Muscle of arm (tissue), 12 donors: Measurements from ENCODE around the gene TBC1D3I. TPM values are rescaled to one million over a fixed set of nuclear protein-coding genes. Genes with fewer than 3 reads are reported as not detected.
"Not testable (repeated sequence)": the region's sequence is repeated elsewhere in the genome, so short reads cannot be mapped to it uniquely, and the experiment has no call there.

ENCODE experiments used
- DNase-seq: peaks from one replicate; pipeline ENCODE4 v3.0.0-alpha.2; 2013
- polyA plus RNA-seq, 12 donors: library from polyadenylated mRNA; unstranded; fragments of 120-200 nt; gene quantifications; one replicate each; pipeline ENCODE4 v1.2.1, GENCODE V29; 2013; ENCODE audit not compliant: insufficient read length in 12 of 12

The TBC1D3I gene
- polyA plus RNA-seq, 12 donors: 1.9 to 8.1 (median 3.2) TPM; not detected in 9

DNA sequence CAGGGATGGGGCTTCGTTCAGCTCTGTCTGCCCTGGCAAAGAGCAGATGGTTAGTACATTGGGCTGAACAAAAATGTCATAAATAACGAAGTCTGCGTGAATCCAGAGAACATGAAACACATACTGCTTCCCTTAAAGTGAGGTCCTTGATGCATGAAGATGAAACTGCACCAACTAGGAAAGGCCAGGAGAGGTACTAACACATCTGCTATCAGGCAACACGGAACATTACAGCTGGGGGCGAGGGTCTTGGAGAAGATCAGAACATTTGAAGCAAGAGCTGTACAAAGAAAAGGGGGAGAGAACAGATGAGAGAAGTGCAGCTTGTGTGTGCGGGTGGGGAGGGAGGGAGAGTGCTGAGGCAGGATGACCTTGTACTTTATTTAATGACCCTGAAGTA lies 57.0 kb downstream of the TBC1D3I start:
- not testable (repeated sequence) for DNase-seq

DNA sequence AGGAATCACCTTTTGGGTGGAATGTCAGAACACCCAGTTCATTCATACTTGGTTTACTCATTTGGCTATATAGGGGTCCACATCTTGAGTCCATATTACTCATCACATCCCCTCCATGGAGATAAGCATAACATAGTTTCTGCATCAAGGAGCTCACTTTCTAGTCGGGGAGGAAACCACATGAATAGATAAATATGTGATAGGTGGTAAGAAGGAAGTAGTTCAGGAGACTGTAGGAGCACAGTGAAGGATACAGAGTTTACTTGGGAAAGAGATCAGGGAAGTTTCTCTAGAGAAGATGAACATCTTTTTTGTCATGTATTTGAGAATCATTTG lies 57.9 kb downstream of the TBC1D3I start:
- DNase-seq: not testable (repeated sequence)

DNA sequence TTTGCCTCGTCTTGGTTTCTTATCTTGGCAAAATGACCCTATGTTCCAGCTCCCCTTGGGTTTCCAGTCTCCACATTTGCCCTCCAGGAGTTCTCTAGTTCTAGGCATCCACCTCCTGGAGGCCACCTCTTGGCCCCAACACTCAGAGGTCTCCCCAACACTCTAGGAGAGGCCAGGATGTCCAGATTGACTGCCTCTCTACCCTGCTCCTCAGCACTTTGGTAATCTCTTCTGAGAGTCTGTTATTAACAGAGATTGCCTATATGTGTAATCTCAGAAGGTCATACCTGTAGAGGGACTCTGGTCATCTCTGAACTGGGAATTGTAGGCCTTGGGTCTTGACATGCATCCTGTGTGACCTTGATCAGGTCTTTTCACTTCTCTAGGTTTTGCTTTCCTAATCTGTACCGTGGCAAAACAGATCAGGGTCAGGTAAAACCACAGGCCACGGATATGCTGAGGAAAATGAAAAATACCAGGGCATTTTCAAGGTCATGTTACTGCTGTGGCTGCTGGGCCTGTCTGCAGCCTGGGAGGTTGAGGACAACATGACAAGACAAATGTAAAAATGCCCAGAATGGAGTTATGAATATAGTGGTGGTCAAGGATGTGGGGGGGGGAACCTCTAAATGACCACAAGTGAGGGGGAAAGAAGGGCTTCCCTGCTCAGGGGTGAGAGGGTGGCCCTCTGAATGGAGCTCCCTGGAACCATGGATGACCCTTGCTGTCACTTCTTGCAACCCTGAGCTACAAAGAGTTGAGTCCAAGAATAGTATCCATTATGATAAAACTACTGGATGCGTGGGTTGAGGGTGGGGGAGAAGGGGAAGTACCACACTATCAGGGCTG lies 58.5 kb downstream of the TBC1D3I start:
- DNase-seq: no peak

DNA sequence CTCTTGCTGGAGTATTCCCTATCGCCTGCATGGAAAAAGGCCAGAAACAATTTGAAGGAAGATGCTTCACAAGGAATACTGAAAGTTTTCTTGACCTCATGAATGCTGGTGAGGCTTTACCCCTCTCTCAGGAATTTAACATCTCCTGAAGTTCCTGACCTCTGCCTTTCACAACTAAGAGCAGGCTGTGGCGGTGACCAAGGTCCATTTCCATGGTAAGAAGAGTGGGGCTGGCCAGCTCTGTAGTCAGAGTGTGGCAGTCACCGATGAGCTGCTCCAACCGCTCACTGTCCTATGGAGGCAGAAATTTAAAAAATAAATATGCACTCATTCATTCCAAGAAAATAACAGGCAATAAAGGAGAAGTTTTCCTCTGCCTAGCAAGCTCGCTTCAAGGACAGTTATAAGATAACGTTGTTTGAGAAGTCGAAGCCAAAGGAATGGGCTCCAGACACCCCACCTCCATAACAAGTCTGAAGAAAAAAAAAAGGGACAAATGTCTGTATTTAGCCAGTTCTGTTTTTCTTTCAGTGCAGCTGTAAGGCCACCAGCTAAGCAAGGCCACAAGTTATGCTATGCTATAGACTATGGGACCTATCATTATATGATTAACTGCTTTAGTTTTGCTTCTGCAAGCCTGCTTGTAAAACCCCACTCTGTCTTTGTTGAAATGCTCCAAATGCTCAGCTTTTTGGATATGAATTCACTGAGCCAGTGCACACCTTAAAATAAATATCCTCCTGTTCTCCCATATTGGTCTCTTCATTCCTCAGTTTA lies 59.5 kb downstream of the TBC1D3I start:
- DNase-seq: no peak

Other genes with a start within 250 kb of the TBC1D3I start
- under 1 TPM in 2 of 12 donors, not detected in 10; 0.33 TPM for gene CCL23, start 246.6 kb downstream of the TBC1D3I start, polyA plus RNA-seq
- gene CCL18, start 200.3 kb downstream of the TBC1D3I start, polyA plus RNA-seq: 1 to 10 TPM in 1 of 12 donors, under 1 TPM in 2, not detected in 9; 0.22 to 1.1 (median 0.32) TPM
- 10 to 100 TPM in 2 of 12 donors, 1 to 10 TPM in 9, not detected in 1; 1.6 to 16.5 (median 6.2) TPM for gene CCL3, start 174.4 kb downstream of the TBC1D3I start, polyA plus RNA-seq
- gene CCL4, start 160.7 kb downstream of the TBC1D3I start, polyA plus RNA-seq: 1 to 10 TPM in 10 of 12 donors, not detected in 2; 1.0 to 6.4 (median 3.0) TPM
- gene TBC1D3B, start 87.9 kb downstream of the TBC1D3I start, polyA plus RNA-seq: 10 to 100 TPM in 6 of 12 donors, 1 to 10 TPM in 5, not detected in 1; 3.8 to 24.8 (median 11.1) TPM
- gene CCL3L1, start 67.8 kb downstream of the TBC1D3I start, polyA plus RNA-seq: 1 to 10 TPM in 7 of 12 donors, under 1 TPM in 2, not detected in 3; 0.49 to 7.6 (median 1.1) TPM
- 1 to 10 TPM in 9 of 12 donors, under 1 TPM in 1, not detected in 2; 0.95 to 7.9 (median 2.3) TPM for gene CCL4L2, start 53.5 kb downstream of the TBC1D3I start, polyA plus RNA-seq
- gene TBC1D3G, start 59.3 kb upstream of the TBC1D3I start, polyA plus RNA-seq: under 1 TPM in 1 of 12 donors, not detected in 11; 0.85 TPM
- 10 to 100 TPM in 1 of 12 donors, not detected in 11; 11.2 TPM for gene TBC1D3H, start 123.9 kb upstream of the TBC1D3I start, polyA plus RNA-seq
- gene ZNHIT3, start 222.1 kb upstream of the TBC1D3I start, polyA plus RNA-seq: 10 to 100 TPM in 11 of 12 donors, not detected in 1; 25.5 to 66.1 (median 57.6) TPM